ENCODE data around the gene HSD17B2.

HSD17B2 gene

GRCh38 chr16:82033006-82033405 lies 2.0 kb upstream of the HSD17B2 start:
- no peak overlapping the region for H2BK5ac ChIP-seq (ENCODE audit: low read depth, low read length, poor library complexity, severe bottlenecking)
- DNase-seq: no peak
- no peak overlapping the region for H2BK120ac ChIP-seq (ENCODE audit: low read depth, low read length)
- H3K4me2 ChIP-seq (ENCODE audit: low read length, poor library complexity, severe bottlenecking): no peak overlapping the region
- H3K4me3 ChIP-seq (ENCODE audit: insufficient read depth in 1 of 2, low read depth in 1 of 2, low read length in 2 of 2): no peak overlapping the region
- no peaks in the 10 kb centered on the region for H3K79me1 ChIP-seq (replicated peaks; ENCODE audit: low read length, poor library complexity, severe bottlenecking)
- H3K23ac ChIP-seq (ENCODE audit: low read length in 2 of 2): no peak overlapping the region
- no peak overlapping the region for H3K18ac ChIP-seq (ENCODE audit: low read depth in 1 of 2, low read length in 2 of 2)
- no peak overlapping the region for H2BK15ac ChIP-seq (ENCODE audit: low read depth, poor library complexity, severe bottlenecking)
- H2AK5ac ChIP-seq (ENCODE audit: low read length, severe bottlenecking): peak overlapping the region; percentile 4
- no peak overlapping the region for H2AFZ ChIP-seq (ENCODE audit: low read depth, low read length)
- H4K91ac ChIP-seq (ENCODE audit: low read length): no peak overlapping the region
- no peak overlapping the region for H3K27ac ChIP-seq (ENCODE audit: low read length, poor library complexity, severe bottlenecking)
- no peak overlapping the region for H3K4ac ChIP-seq (ENCODE audit: low read depth in 1 of 2, low read length in 2 of 2)
- peaks cover 9% of the 10 kb centered on the region for H3K4me1 ChIP-seq (ENCODE audit: control insufficient read depth, insufficient read depth, low read depth, low read length)
- H3K9me3 ChIP-seq (ENCODE audit: control insufficient read depth, low read length): no peaks in the 10 kb centered on the region
- peaks cover 0 to 4% of the 10 kb centered on the region in 2 experiments for H3K27me3 ChIP-seq (ENCODE audit: control insufficient read depth in 1 of 2, insufficient read depth in 1 of 2, low read length in 2 of 2)
- H3K36me3 ChIP-seq (ENCODE audit: control insufficient read depth in 1 of 2, insufficient read depth in 2 of 2, low read depth in 1 of 2, low read length in 2 of 2): no peaks in the 10 kb centered on the region
- WGBS: 93% methylated on average over 6 of the region's 6 CpGs
- no peak overlapping the region for H3K14ac ChIP-seq (ENCODE audit: low read length in 2 of 2)
- no peak overlapping the region for H2BK12ac ChIP-seq (ENCODE audit: low read length in 2 of 2)
- H3K9ac ChIP-seq (ENCODE audit: low read length): no peak overlapping the region
- H4K8ac ChIP-seq (ENCODE audit: low read length): no peak overlapping the region

- Histone ChIP-seq H2BK120ac (ENCODE audit: low read depth, low read length) (no peak overlapping the region), H3K36me3 (ENCODE audit: control insufficient read depth in 1 of 2, insufficient read depth in 2 of 2, low read depth in 1 of 2, low read length in 2 of 2) (no peaks in the 10 kb centered on the region), H3K9ac (ENCODE audit: low read length) (no peak overlapping the region), H2BK15ac (ENCODE audit: low read depth, poor library complexity, severe bottlenecking) (no peak overlapping the region), H3K27me3 (ENCODE audit: control insufficient read depth in 1 of 2, insufficient read depth in 1 of 2, low read length in 2 of 2) (peaks cover 0 to 9% of the 10 kb centered on the region in 2 experiments), H3K18ac (ENCODE audit: low read depth in 1 of 2, low read length in 2 of 2) (no peak overlapping the region), H3K9me3 (ENCODE audit: control insufficient read depth, low read length) (no peaks in the 10 kb centered on the region), H2AK5ac (ENCODE audit: low read length, severe bottlenecking) (peak overlapping the region; percentile 85), H2AFZ (ENCODE audit: low read depth, low read length) (no peak overlapping the region), H3K4me1 (ENCODE audit: control insufficient read depth, insufficient read depth, low read depth, low read length) (peaks cover 12% of the 10 kb centered on the region), H4K91ac (ENCODE audit: low read length) (no peak overlapping the region), H3K4me2 (ENCODE audit: low read length, poor library complexity, severe bottlenecking) (no peak overlapping the region), H3K14ac (ENCODE audit: low read length in 2 of 2) (no peak overlapping the region), H3K23ac (ENCODE audit: low read length in 2 of 2) (no peak overlapping the region), H4K8ac (ENCODE audit: low read length) (no peak overlapping the region), H3K4me3 (ENCODE audit: insufficient read depth in 1 of 2, low read depth in 1 of 2, low read length in 2 of 2) (no peak overlapping the region), H3K27ac (ENCODE audit: low read length, poor library complexity, severe bottlenecking) (no peak overlapping the region), H3K79me1 (replicated peaks; ENCODE audit: low read length, poor library complexity, severe bottlenecking) (no peaks in the 10 kb centered on the region), H3K4ac (ENCODE audit: low read depth in 1 of 2, low read length in 2 of 2) (no peak overlapping the region), H2BK12ac (ENCODE audit: low read length in 2 of 2) (no peak overlapping the region), H2BK5ac (ENCODE audit: low read depth, low read length, poor library complexity, severe bottlenecking) (no peak overlapping the region)
- 83% methylated on average over 3 of the region's 8 CpGs for WGBS
- no peak for DNase-seq
These were observed 1.3 kb upstream of the HSD17B2 start for GRCh38 chr16:82033683-82034300.

GRCh38 chr16:82037251-82037650 lies 2.2 kb downstream of the HSD17B2 start:
- Histone ChIP-seq H3K9me3 (ENCODE audit: control insufficient read depth, low read length) (no peaks in the 10 kb centered on the region), H2AFZ (ENCODE audit: low read depth, low read length) (no peak overlapping the region), H3K36me3 (ENCODE audit: control insufficient read depth in 1 of 2, insufficient read depth in 2 of 2, low read depth in 1 of 2, low read length in 2 of 2) (no peaks in the 10 kb centered on the region), H2BK120ac (ENCODE audit: low read depth, low read length) (no peak overlapping the region), H3K27ac (ENCODE audit: low read length, poor library complexity, severe bottlenecking) (no peak overlapping the region), H3K14ac (ENCODE audit: low read length in 2 of 2) (no peak overlapping the region), H2BK12ac (ENCODE audit: low read length in 2 of 2) (no peak overlapping the region), H3K23ac (ENCODE audit: low read length in 2 of 2) (no peak overlapping the region), H3K9ac (ENCODE audit: low read length) (no peak overlapping the region), H3K4me2 (ENCODE audit: low read length, poor library complexity, severe bottlenecking) (no peak overlapping the region), H2BK15ac (ENCODE audit: low read depth, poor library complexity, severe bottlenecking) (no peak overlapping the region), H3K4me3 (ENCODE audit: insufficient read depth in 1 of 2, low read depth in 1 of 2, low read length in 2 of 2) (no peak overlapping the region), H4K91ac (ENCODE audit: low read length) (no peak overlapping the region), H4K8ac (ENCODE audit: low read length) (no peak overlapping the region), H3K27me3 (ENCODE audit: control insufficient read depth in 1 of 2, insufficient read depth in 1 of 2, low read length in 2 of 2) (peaks cover 0 to 18% of the 10 kb centered on the region in 2 experiments), H2AK5ac (ENCODE audit: low read length, severe bottlenecking) (no peak overlapping the region), H3K18ac (ENCODE audit: low read depth in 1 of 2, low read length in 2 of 2) (no peak overlapping the region), H2BK5ac (ENCODE audit: low read depth, low read length, poor library complexity, severe bottlenecking) (no peak overlapping the region), H3K4me1 (ENCODE audit: control insufficient read depth, insufficient read depth, low read depth, low read length) (peaks cover 16% of the 10 kb centered on the region), H3K4ac (ENCODE audit: low read depth in 1 of 2, low read length in 2 of 2) (no peak overlapping the region), H3K79me1 (replicated peaks; ENCODE audit: low read length, poor library complexity, severe bottlenecking) (peaks cover 2% of the 10 kb centered on the region)
- WGBS: no CpG with 5 or more reads among the region's 4 CpGs
- no peak for DNase-seq

GRCh38 chr16:82037666-82038065 lies 2.6 kb downstream of the HSD17B2 start:
- Histone ChIP-seq H3K27ac (ENCODE audit: low read length, poor library complexity, severe bottlenecking) (peak overlapping the region; percentile 22), H4K91ac (ENCODE audit: low read length) (no peak overlapping the region), H3K4me1 (ENCODE audit: control insufficient read depth, insufficient read depth, low read depth, low read length) (peaks cover 16% of the 10 kb centered on the region), H3K9me3 (ENCODE audit: control insufficient read depth, low read length) (no peaks in the 10 kb centered on the region), H3K27me3 (ENCODE audit: control insufficient read depth in 1 of 2, insufficient read depth in 1 of 2, low read length in 2 of 2) (peaks cover 0 to 18% of the 10 kb centered on the region in 2 experiments), H2BK5ac (ENCODE audit: low read depth, low read length, poor library complexity, severe bottlenecking) (no peak overlapping the region), H3K23ac (ENCODE audit: low read length in 2 of 2) (no peak overlapping the region), H3K9ac (ENCODE audit: low read length) (no peak overlapping the region), H2BK12ac (ENCODE audit: low read length in 2 of 2) (no peak overlapping the region), H2AFZ (ENCODE audit: low read depth, low read length) (no peak overlapping the region), H4K8ac (ENCODE audit: low read length) (no peak overlapping the region), H3K14ac (ENCODE audit: low read length in 2 of 2) (no peak overlapping the region), H2BK15ac (ENCODE audit: low read depth, poor library complexity, severe bottlenecking) (no peak overlapping the region), H3K4me3 (ENCODE audit: insufficient read depth in 1 of 2, low read depth in 1 of 2, low read length in 2 of 2) (no peak overlapping the region), H3K4me2 (ENCODE audit: low read length, poor library complexity, severe bottlenecking) (no peak overlapping the region), H3K4ac (ENCODE audit: low read depth in 1 of 2, low read length in 2 of 2) (no peak overlapping the region), H3K79me1 (replicated peaks; ENCODE audit: low read length, poor library complexity, severe bottlenecking) (peaks cover 2% of the 10 kb centered on the region), H3K36me3 (ENCODE audit: control insufficient read depth in 1 of 2, insufficient read depth in 2 of 2, low read depth in 1 of 2, low read length in 2 of 2) (no peaks in the 10 kb centered on the region), H2BK120ac (ENCODE audit: low read depth, low read length) (no peak overlapping the region), H2AK5ac (ENCODE audit: low read length, severe bottlenecking) (no peak overlapping the region), H3K18ac (ENCODE audit: low read depth in 1 of 2, low read length in 2 of 2) (no peak overlapping the region)
- peak; percentile 76 for DNase-seq
- 50% methylated on average over 1 of the region's 2 CpGs for WGBS
